CD4-positive, alpha-beta T cell treated with Interleukin-2 at 100 ng/mL for 4 hours (primary cell): ENCODE results near the gene HERC3.

ENCODE experiments used
- DNase-seq: peaks from one replicate; pipeline ENCODE4 v3.0.0-alpha.2; 2020; ENCODE audit warnings: low spot score

The HERC3 gene

GRCh38 chr4:88746206-88746605, 153.9 kb downstream of the HERC3 start:
- DNase-seq = no peak

- DNase-seq = no peak
Measured at GRCh38 chr4:88747351-88747750, 155.1 kb downstream of the HERC3 start.

GRCh38 chr4:88750369-88750768, 158.1 kb downstream of the HERC3 start:
- DNase-seq = no peak

GRCh38 chr4:88751258-88752075, 159.2 kb downstream of the HERC3 start:
- no peak for DNase-seq

- DNase-seq = no peak
Measured at GRCh38 chr4:88752076-88752463, 159.8 kb downstream of the HERC3 start.

- no peak for DNase-seq
Measured at GRCh38 chr4:88752754-88753153, 160.5 kb downstream of the HERC3 start.

GRCh38 chr4:88753658-88754571, 161.6 kb downstream of the HERC3 start:
- DNase-seq = no peak

- DNase-seq = no peak
Measured at GRCh38 chr4:88754796-88755195, 162.5 kb downstream of the HERC3 start.

- no peak for DNase-seq
Measured at GRCh38 chr4:88755454-88755853, 163.2 kb downstream of the HERC3 start.

- no peak for DNase-seq
Measured at GRCh38 chr4:88756149-88756548, 163.9 kb downstream of the HERC3 start.

GRCh38 chr4:88757067-88757466, 164.8 kb downstream of the HERC3 start:
- DNase-seq = no peak

- no peak for DNase-seq
Measured at GRCh38 chr4:88757776-88758175, 165.5 kb downstream of the HERC3 start.
